ENCODE data around the gene WFDC5.

DNA sequence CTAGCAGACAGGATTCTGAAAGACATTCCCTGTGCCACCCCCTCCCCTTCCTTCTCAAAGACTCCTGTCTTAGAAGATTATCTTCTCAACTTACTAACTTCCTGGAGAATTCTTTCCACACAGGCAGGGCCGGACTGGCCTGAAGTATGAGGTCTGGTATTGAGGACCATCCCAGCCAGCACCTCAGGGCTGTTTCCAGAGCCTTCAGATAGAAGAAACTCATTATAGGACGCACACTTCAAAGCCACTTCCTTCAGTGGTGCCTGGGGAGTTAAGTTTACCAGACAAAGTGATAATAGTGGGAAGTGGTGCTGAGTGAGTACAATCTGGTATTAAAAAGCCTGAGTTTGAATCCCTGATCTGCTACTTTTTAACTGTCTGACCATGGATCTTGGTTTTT is 29.7 kb downstream of the WFDC5 start:
- no peak for TF ChIP-seq NR2C2 (CRISPR knock-in tag; IDR thresholded peaks at IDR 0.05)
- TF ChIP-seq TP53 (CRISPR knock-in tag; IDR thresholded peaks at IDR 0.05): no peak
- TF ChIP-seq, protein P1, sequence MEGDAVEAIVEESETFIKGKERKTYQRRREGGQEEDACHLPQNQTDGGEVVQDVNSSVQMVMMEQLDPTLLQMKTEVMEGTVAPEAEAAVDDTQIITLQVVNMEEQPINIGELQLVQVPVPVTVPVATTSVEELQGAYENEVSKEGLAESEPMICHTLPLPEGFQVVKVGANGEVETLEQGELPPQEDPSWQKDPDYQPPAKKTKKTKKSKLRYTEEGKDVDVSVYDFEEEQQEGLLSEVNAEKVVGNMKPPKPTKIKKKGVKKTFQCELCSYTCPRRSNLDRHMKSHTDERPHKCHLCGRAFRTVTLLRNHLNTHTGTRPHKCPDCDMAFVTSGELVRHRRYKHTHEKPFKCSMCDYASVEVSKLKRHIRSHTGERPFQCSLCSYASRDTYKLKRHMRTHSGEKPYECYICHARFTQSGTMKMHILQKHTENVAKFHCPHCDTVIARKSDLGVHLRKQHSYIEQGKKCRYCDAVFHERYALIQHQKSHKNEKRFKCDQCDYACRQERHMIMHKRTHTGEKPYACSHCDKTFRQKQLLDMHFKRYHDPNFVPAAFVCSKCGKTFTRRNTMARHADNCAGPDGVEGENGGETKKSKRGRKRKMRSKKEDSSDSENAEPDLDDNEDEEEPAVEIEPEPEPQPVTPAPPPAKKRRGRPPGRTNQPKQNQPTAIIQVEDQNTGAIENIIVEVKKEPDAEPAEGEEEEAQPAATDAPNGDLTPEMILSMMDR (IDR thresholded peaks at IDR 0.05): no peak
- TF ChIP-seq NFE2L1 (CRISPR knock-in tag; IDR thresholded peaks at IDR 0.05): no peak
- no peak for TF ChIP-seq JUN (CRISPR knock-in tag; IDR thresholded peaks at IDR 0.05)
- TF ChIP-seq, protein P2, sequence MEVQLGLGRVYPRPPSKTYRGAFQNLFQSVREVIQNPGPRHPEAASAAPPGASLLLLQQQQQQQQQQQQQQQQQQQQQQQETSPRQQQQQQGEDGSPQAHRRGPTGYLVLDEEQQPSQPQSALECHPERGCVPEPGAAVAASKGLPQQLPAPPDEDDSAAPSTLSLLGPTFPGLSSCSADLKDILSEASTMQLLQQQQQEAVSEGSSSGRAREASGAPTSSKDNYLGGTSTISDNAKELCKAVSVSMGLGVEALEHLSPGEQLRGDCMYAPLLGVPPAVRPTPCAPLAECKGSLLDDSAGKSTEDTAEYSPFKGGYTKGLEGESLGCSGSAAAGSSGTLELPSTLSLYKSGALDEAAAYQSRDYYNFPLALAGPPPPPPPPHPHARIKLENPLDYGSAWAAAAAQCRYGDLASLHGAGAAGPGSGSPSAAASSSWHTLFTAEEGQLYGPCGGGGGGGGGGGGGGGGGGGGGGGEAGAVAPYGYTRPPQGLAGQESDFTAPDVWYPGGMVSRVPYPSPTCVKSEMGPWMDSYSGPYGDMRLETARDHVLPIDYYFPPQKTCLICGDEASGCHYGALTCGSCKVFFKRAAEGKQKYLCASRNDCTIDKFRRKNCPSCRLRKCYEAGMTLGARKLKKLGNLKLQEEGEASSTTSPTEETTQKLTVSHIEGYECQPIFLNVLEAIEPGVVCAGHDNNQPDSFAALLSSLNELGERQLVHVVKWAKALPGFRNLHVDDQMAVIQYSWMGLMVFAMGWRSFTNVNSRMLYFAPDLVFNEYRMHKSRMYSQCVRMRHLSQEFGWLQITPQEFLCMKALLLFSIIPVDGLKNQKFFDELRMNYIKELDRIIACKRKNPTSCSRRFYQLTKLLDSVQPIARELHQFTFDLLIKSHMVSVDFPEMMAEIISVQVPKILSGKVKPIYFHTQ (CRISPR knock-in tag; IDR thresholded peaks at IDR 0.05): no peak
